Tibial nerve (tissue), 4 donors: Measurements from ENCODE around the gene GAL3ST3. TPM values are rescaled to one million over a fixed set of nuclear protein-coding genes. Genes with fewer than 3 reads are reported as not detected.

Source experiments
- DNase-seq, 2 donors: peaks; one replicate each; pipeline ENCODE4 v3.0.0-alpha.2; 2019; ENCODE audit warnings: low spot score in 2 of 2
- H3K27ac ChIP-seq, 4 donors: fragments of 200-600 bp; sonication (generic) in 3 of 4; one replicate each; pipeline ENCODE4 v1.5.1; 2017 to 2019; ENCODE audit warnings: mild to moderate bottlenecking in 1 of 4
- H3K27me3 ChIP-seq, 2 donors: fragments of 200-600 bp; sonication (generic) in 1 of 2; one replicate each; pipeline versions ENCODE4 v1.5.1 to v1.6.0; 2017 to 2019
- H3K36me3 ChIP-seq, 3 donors: fragments of 200-600 bp; sonication (generic); one replicate each; pipeline ENCODE4 v1.5.1; 2018 to 2019
- H3K4me1 ChIP-seq, 4 donors: fragments of 200-600 bp; sonication (generic) in 3 of 4; one replicate each; pipeline ENCODE4 v1.5.1; 2017 to 2019
- H3K4me3 ChIP-seq, 4 donors: fragments of 200-600 bp; sonication (generic) in 3 of 4; one replicate each; pipeline ENCODE4 v1.5.1; 2017 to 2019; ENCODE audit warnings: mild to moderate bottlenecking in 1 of 4, moderate library complexity in 1 of 4
- H3K9me3 ChIP-seq, 4 donors: fragments of 200-600 bp; sonication (generic) in 3 of 4; one replicate each; pipeline ENCODE4 v1.5.1; 2017 to 2019
- CTCF ChIP-seq, 5 experiments: fragments of 200-600 bp in 3 of 5; fragments of 450-650 bp in 2 of 5; sonication (generic) in 3 of 5; IDR thresholded peaks; one replicate each; pipeline ENCODE4 v1.5.1; 2016 to 2019; ENCODE audit warnings: antibody characterized with exemption in 5 of 5, mild to moderate bottlenecking in 3 of 5, moderate library complexity in 2 of 5
- EP300 ChIP-seq, 2 donors: sonication (generic); formaldehyde crosslinking; IDR thresholded peaks; one replicate each; pipeline ENCODE4 v1.6.1; 2017; ENCODE audit warnings: antibody characterized with exemption in 2 of 2, mild to moderate bottlenecking in 1 of 2
- POLR2A ChIP-seq, 2 donors: fragments of 450-650 bp; IDR thresholded peaks; one replicate each; pipeline ENCODE4 v1.6.1; 2017; ENCODE audit warnings: antibody characterized with exemption in 2 of 2, mild to moderate bottlenecking in 2 of 2, moderate library complexity in 2 of 2
- WGBS, 2 donors: methylation state at CpG; one replicate each; pipeline ENCODE4 v1.1.5; 2018; 5-methylcytosine and 5-hydroxymethylcytosine counted together
- total RNA-seq, 4 donors: library from RNA; depleted of rRNA; stranded (reverse); fragments of >200 nt; gene quantifications; one replicate each; pipeline ENCODE4 v1.1.0, GENCODE V29; 2016

The GAL3ST3 gene
- total RNA-seq, 4 donors from 2014 or later = not detected

GRCh38 chr11:66059966-66060680 lies 11.2 kb upstream of the GAL3ST3 start:
- Histone ChIP-seq H3K4me3 (no peak overlapping the region), H3K27ac (no peak overlapping the region), H3K27me3 (no peaks in the 10 kb centered on the region), H3K4me1 (peaks cover 0 to 11% (median 0%) of the 10 kb centered on the region in 4 donors), H3K36me3 (peaks cover 5 to 100% (median 62%) of the 10 kb centered on the region in 3 donors), H3K9me3 (no peaks in the 10 kb centered on the region)
- WGBS, 2 donors = 74 to 79% methylated on average over 8 of the region's 8 CpGs
- TF ChIP-seq CTCF (IDR thresholded peaks at IDR 0.05) (no peak), EP300 (IDR thresholded peaks at IDR 0.05) (no peak), POLR2A (IDR thresholded peaks at IDR 0.05) (no peak)
- no peak for DNase-seq

GRCh38 chr11:66056501-66056900 lies 7.5 kb upstream of the GAL3ST3 start:
- Histone ChIP-seq H3K27ac (no peak overlapping the region), H3K4me1 (peaks cover 0 to 37% (median 10%) of the 10 kb centered on the region in 4 donors), H3K9me3 (no peaks in the 10 kb centered on the region), H3K27me3 (no peaks in the 10 kb centered on the region), H3K36me3 (peaks cover 5 to 80% (median 49%) of the 10 kb centered on the region in 3 donors), H3K4me3 (no peak overlapping the region)
- DNase-seq = no peak
- 34 to 44% methylated on average over 7 of the region's 7 CpGs for WGBS, 2 donors
- no peak for TF ChIP-seq CTCF (IDR thresholded peaks at IDR 0.05)
- no peak for TF ChIP-seq EP300 (IDR thresholded peaks at IDR 0.05)
- TF ChIP-seq POLR2A (IDR thresholded peaks at IDR 0.05) = no peak

GRCh38 chr11:66055021-66055420 lies 6.1 kb upstream of the GAL3ST3 start:
- no peak for DNase-seq
- H3K27me3 ChIP-seq = no peaks in the 10 kb centered on the region
- TF ChIP-seq POLR2A (IDR thresholded peaks at IDR 0.05) (no peak), EP300 (IDR thresholded peaks at IDR 0.05) (no peak), CTCF (IDR thresholded peaks at IDR 0.05) (no peak)
- H3K36me3 ChIP-seq = peaks cover 5 to 65% (median 38%) of the 10 kb centered on the region in 3 donors
- H3K27ac ChIP-seq = no peak overlapping the region
- no peak overlapping the region for H3K4me3 ChIP-seq
- H3K4me1 ChIP-seq = peaks cover 0 to 47% (median 13%) of the 10 kb centered on the region in 4 donors
- H3K9me3 ChIP-seq = no peaks in the 10 kb centered on the region
- 90 to 96% methylated on average over 7 of the region's 7 CpGs for WGBS, 2 donors

- Histone ChIP-seq H3K36me3 (peaks cover 0 to 41% (median 17%) of the 10 kb centered on the region in 3 donors), H3K27ac (peak overlapping the region; percentile 85 to 95 (median 92)), H3K4me1 (peaks cover 0 to 55% (median 16%) of the 10 kb centered on the region in 4 donors), H3K27me3 (peaks cover 0 to 19% of the 10 kb centered on the region in 2 donors), H3K4me3 (peak overlapping the region; percentile 85 to 98 (median 92)), H3K9me3 (no peaks in the 10 kb centered on the region)
- no peak for DNase-seq
- WGBS, 2 donors = 1 to 2% methylated on average over 14 to 17 of the region's 17 CpGs
- TF ChIP-seq CTCF (IDR thresholded peaks at IDR 0.05) = no peak
- TF ChIP-seq POLR2A (IDR thresholded peaks at IDR 0.05) = no peak
- no peak for TF ChIP-seq EP300 (IDR thresholded peaks at IDR 0.05)
Measured at GRCh38 chr11:66052664-66052982, 3.7 kb upstream of the GAL3ST3 start.
